Activated CD8-positive, alpha-beta memory T cell treated with anti-CD3 and anti-CD28 coated beads for 24 hours (primary cell): Measurements from ENCODE around the gene BRIP1.
"Not testable (repeated sequence)": the region's sequence is repeated elsewhere in the genome, so short reads cannot be mapped to it uniquely, and the experiment has no call there.

Experiments used
- DNase-seq: peaks from one replicate; pipeline ENCODE4 v3.0.0-alpha.2; 2020

Gene BRIP1

GRCh38 chr17:61723183-61723582, 140.1 kb downstream of the BRIP1 start:
- DNase-seq, result no peak

DNA sequence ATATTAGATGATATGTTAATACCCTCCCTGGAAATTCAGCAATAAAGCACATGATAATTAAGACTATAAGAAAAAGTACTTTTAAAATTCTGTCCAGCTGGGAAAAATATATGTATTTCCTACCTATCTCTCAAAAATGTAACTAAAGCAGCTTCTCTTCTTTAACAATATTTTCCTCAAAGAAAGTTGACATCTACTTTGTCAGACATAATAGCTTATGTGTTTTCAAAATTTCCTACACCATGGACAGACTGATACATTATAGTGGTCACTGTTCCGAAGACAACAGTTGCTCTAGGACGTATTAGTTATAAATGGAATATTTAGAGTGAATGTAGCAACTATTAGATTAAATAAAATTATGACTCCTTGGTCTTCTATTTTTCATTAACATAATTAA, 140.9 kb downstream of the BRIP1 start:
- no peak for DNase-seq

DNA sequence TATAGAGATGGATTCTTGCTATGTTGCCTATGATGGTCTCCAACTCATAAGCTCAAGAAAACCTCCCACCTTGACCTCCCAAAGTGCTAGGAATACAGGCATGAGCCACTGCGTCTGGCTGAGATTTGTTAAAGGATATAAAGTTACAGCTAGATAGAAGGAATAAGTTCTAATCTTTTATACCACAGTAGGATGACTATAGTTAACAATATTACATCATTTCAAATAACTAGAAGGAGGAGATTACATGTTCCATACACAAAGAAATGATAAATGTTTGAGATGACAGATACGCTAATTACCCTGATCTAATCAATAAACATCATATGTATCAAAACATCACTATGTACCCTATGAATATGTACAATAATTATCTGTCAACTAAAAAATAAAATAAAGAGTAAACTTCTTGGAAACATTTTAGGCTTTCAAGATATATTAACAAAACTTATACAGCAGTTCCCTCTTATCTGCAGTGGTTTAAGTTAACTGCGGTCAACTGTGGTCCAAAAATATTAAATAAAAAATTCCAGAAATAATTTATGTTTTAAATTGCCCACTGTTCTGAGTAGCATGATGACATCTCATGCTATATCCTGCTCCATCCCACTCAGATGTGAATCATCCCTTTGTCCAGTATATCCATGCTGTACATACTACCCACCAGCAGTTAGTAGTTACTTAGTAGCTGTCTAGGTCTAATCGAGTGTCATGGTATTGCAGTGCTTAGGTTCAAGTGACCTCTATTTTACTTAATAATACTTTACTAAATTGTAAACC, 143.1 kb downstream of the BRIP1 start:
- no peak for DNase-seq

GRCh38 chr17:61719220-61719619, 144.1 kb downstream of the BRIP1 start:
- not testable (repeated sequence) for DNase-seq

DNA sequence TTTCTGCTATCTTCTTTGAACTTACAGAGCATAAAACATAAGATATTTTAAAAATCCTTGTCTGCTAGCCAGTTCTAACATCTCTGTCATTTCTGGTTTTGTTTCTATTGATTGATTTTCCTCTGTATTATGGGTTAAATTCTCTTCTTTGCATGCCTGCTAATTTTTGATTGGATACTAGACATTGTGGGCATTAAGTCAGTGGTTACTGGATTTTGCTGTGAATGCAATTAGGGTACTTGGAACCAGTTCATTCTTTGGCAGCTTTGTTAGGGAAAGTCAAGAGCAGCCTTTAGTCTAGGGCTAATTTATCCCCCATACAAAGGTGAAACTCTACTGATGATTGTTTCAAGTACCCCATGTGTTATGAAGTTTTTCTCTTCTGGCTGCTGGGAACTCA, 145.3 kb downstream of the BRIP1 start:
- no peak for DNase-seq

DNA sequence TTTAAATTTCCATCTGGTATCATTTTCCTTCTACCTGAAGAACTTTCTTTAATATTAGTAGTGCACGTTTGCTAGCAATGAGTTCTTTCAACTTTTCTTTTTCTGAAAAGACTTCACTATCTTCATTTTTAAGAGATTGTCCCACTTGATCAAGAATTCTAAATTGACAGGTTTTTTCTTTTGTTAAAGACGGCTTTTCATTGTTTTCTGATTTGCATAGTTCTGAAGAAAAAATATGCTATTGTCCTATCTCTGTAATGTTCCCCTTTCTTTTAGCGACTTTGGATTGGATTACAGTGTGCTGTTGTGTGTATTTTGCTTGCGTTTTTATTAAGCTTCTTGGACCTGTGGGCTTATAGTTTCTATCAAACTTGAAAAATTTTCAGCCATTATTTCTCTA, 146.0 kb downstream of the BRIP1 start:
- DNase-seq, result no peak

- DNase-seq, result no peak
Observed at GRCh38 chr17:61716225-61716829, 147.0 kb downstream of the BRIP1 start.

DNA sequence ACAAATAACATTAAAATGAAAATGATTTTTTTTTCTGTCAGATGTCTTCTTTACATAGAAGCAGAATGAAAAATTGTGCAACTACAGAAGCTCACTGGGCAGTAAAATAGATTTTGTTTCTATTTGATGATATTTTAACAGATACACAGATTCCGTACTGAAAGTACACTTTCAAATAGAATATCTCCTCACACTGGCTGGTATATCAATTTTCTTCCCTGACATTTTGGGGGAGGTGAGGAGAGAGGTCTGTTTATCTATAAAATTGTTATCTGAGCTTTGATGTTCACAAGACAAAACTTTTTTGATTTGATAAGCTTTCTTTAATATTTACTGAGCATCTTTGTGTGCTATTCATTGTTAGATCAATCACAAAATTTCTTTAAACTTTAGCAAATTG, 148.0 kb downstream of the BRIP1 start:
- no peak for DNase-seq

- DNase-seq, result no peak
Observed at GRCh38 chr17:61714300-61714699, 149.0 kb downstream of the BRIP1 start.

- no peak for DNase-seq
Observed at GRCh38 chr17:61713035-61713434, 150.3 kb downstream of the BRIP1 start.

DNA sequence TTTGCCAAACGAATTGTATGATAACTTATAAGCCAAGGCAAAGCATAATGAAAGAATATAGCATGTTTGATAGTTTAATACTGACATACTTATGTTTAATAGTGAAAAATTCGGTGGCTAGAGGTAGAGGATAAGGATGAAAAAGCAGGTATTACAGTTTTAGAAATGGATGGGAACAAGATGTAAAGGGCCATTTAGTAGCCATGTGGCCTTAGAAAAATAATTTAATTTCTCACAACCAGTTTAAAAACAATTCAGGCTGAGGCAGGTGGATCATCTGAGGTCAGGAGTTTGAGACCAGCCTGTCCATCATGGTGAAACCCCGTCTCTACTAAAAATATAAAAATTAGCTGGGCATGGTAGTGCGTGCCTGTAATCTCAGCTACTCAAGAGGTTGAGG, 152.8 kb downstream of the BRIP1 start:
- no peak for DNase-seq

DNA sequence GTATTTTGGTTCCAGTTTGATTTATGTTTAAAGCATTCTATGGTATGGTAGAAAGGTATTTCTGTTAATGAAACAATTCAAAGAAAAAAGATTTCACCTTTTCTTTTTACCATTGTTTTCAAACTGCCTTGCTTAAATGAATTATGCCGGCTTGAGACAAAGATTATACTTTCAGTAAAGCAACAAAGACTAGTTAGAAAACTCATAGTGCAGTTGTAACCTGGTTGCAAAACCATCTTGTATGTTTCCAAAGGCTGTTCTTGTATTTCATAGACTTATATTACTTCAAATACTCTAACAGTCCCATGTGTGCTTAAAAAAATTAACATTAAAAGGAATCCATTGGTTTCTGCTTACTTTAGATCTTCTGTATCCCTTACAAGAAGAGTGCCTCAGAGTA, 153.8 kb downstream of the BRIP1 start:
- no peak for DNase-seq

DNA sequence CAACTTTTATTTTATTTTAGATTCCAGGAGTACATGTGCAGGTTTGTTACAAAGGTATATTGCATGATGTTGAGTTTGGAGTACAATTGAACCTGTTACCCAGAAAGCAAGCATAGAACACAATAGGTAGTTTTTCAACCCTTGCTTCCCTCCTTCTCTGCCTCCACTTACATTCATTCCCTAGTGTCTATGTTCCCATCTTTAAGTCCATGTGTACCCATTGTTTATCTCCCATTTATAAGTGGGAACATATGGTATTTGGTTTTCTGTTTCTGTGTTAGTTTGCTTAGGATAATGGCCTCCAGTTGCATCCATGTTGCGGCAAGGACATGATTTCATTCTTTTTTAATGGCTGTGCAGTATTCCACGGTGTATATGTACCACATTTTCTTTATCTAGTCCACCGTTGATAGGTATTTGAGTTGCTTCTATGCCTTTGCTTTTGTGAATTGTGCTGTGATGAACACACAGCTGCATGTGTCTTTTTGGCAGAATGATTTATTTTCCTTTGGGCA, 158.3 kb downstream of the BRIP1 start:
- no peak for DNase-seq

GRCh38 chr17:61702450-61702849, 160.9 kb downstream of the BRIP1 start:
- DNase-seq, result no peak

DNA sequence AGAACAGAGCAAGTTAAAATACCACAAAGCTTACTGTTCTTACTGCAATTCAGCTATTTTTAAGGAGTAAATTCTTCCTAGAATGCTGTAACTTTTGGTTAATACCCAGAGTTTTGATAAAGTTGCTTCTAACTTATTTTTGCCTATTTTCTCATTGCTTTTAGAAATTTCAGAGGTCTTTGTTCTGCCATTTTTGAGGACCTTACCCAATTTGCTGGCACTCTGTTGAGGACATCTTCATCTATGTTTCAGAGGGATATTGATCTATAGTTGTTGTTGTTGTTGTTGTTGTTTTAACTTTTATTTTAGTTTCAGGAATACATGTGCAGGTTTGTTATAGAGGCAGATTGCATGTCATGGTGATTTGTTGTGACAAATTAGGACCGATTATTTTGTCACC, 161.3 kb downstream of the BRIP1 start:
- DNase-seq, result no peak

GRCh38 chr17:61701334-61701733, 162.0 kb downstream of the BRIP1 start:
- no peak for DNase-seq

- no peak for DNase-seq
Observed at GRCh38 chr17:61700252-61700651, 163.1 kb downstream of the BRIP1 start.

GRCh38 chr17:61699694-61700093, 163.6 kb downstream of the BRIP1 start:
- no peak for DNase-seq

DNA sequence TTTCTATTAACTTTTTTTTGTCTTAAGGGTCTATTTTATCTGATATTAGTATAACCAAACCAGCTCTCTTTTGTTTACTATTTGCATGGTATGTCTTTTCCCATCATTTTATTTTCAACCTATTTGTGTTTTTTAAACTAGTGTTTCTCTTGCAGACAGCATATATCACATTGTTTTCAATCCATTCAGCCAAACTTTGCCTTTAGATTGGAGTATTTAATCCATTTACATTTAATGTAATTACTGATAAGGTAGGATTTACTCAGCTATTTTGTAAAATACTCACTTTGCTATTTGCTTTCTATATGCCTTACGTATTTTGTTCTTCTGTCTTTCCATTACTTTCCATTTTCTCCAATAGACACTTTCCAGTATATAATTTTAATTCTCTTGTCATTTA, 164.3 kb downstream of the BRIP1 start:
- no peak for DNase-seq

- no peak for DNase-seq
Observed at GRCh38 chr17:61698244-61698643, 165.1 kb downstream of the BRIP1 start.

DNA sequence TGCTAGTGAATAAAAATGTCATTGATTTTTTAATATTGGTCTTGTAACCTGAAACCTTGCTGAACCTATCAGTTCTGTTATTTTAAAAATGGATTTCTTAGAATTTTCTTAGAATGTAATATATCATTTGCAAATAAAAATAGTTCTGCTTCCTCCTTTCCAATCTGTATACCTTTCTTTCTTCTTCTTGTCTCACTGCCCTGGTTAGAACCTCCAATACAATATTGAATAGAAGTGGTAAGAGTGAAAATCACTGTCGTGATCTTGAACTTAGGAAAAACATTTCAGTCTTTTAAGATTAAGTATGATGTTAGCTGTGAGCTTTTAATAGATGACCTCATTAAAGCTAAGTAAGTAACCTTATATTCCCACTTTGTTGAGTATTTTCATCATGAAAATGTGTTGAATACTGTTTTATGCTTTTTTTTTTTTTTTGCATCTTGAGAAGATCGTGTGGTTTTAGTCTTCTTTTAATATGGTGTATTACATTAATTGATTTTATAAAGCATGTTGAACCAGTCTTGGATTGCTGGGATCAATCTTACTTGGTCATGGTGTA, 167.5 kb downstream of the BRIP1 start:
- no peak for DNase-seq

DNA sequence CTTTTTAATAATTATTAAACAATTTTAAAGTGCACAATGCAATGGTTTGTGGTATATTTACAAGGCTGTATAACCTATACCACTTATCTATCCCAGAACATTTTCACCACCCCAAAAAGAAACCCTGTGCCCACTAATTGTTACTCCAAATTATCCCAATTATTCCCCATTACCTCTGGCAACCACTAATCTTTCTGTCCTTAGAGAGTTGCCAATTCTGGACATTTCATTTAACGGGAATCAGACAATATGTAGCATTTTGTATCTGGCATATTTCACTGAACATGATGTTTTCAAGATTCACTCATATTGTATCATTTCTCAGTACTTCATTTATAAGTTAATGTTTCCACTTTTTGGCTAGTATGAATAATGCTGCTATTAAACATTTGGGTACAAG, 169.2 kb downstream of the BRIP1 start:
- no peak for DNase-seq

GRCh38 chr17:61689610-61690180, 173.6 kb downstream of the BRIP1 start:
- no peak for DNase-seq

- DNase-seq, result no peak
Observed at GRCh38 chr17:61687769-61688168, 175.6 kb downstream of the BRIP1 start.
